ENCODE results near the gene PAK2.
"Not testable (repeated sequence)": the region's sequence is repeated elsewhere in the genome, so short reads cannot be mapped to it uniquely, and the experiment has no call there.

The PAK2 gene

GRCh38 chr3:196737655-196738054 lies 2.0 kb upstream of the PAK2 start:
- no peak for DNase-seq

GRCh38 chr3:196740481-196741248 lies 1.0 kb downstream of the PAK2 start:
- DNase-seq = peak; percentile 57

- DNase-seq = no peak
Observed at GRCh38 chr3:196741249-196741889, 1.7 kb downstream of the PAK2 start.

- not testable (repeated sequence) for DNase-seq
Observed at GRCh38 chr3:196743569-196743968, 3.9 kb downstream of the PAK2 start.

- no peak for DNase-seq
Observed at GRCh38 chr3:196749125-196749524, 9.5 kb downstream of the PAK2 start.

GRCh38 chr3:196753201-196753600 lies 13.5 kb downstream of the PAK2 start:
- DNase-seq = no peak

GRCh38 chr3:196754091-196754981 lies 14.7 kb downstream of the PAK2 start:
- no peak for DNase-seq

GRCh38 chr3:196756732-196757131 lies 17.1 kb downstream of the PAK2 start:
- no peak for DNase-seq

- no peak for DNase-seq
Observed at GRCh38 chr3:196757876-196758739, 18.5 kb downstream of the PAK2 start.

GRCh38 chr3:196763179-196763578 lies 23.5 kb downstream of the PAK2 start:
- DNase-seq = no peak

GRCh38 chr3:196765454-196765853 lies 25.8 kb downstream of the PAK2 start:
- DNase-seq = no peak

GRCh38 chr3:196771067-196771466 lies 31.4 kb downstream of the PAK2 start:
- DNase-seq = no peak

GRCh38 chr3:196772102-196772501 lies 32.4 kb downstream of the PAK2 start:
- no peak for DNase-seq

- no peak for DNase-seq
Observed at GRCh38 chr3:196772897-196773296, 33.2 kb downstream of the PAK2 start.

- no peak for DNase-seq
Observed at GRCh38 chr3:196774191-196774820, 34.6 kb downstream of the PAK2 start.

GRCh38 chr3:196774848-196775422 lies 35.3 kb downstream of the PAK2 start:
- DNase-seq = no peak

GRCh38 chr3:196775938-196776337 lies 36.3 kb downstream of the PAK2 start:
- no peak for DNase-seq

- no peak for DNase-seq
Observed at GRCh38 chr3:196777836-196778235, 38.2 kb downstream of the PAK2 start.

GRCh38 chr3:196778755-196779154 lies 39.1 kb downstream of the PAK2 start:
- DNase-seq = no peak

- no peak for DNase-seq
Observed at GRCh38 chr3:196782511-196782910, 42.9 kb downstream of the PAK2 start.

- no peak for DNase-seq
Observed at GRCh38 chr3:196788528-196788927, 48.9 kb downstream of the PAK2 start.

GRCh38 chr3:196789885-196790359 lies 50.3 kb downstream of the PAK2 start:
- DNase-seq = no peak
